Hepatocyte (in vitro differentiated cells): ENCODE data around the gene CLEC2A. TPM values are rescaled to one million over a fixed set of nuclear protein-coding genes. Genes with fewer than 3 reads are reported as not detected.
A peak's percentile ranks its signal among the peaks of the same experiment; 100 is the strongest.

Experiments used
- DNase-seq: peaks from one replicate; pipeline ENCODE4 v3.0.0-alpha.2; 2016; ENCODE audit warnings: low spot score
- H2AFZ ChIP-seq: fragments of 200-600 bp; sonication (generic); 2 replicates; pipeline ENCODE4 v1.6.0; 2016; ENCODE audit warnings: antibody characterized with exemption, mild to moderate bottlenecking
- H3K27ac ChIP-seq: fragments of 200-600 bp; sonication (generic); 2 replicates; pipeline ENCODE4 v1.5.1; 2016; ENCODE audit warnings: mild to moderate bottlenecking
- H3K27me3 ChIP-seq: fragments of 200-600 bp; sonication (generic); 2 replicates; pipeline ENCODE4 v1.6.1; 2016
- H3K36me3 ChIP-seq: fragments of 200-600 bp; sonication (generic); replicated peaks from 2 replicates; pipeline ENCODE4 v1.5.1; 2016; ENCODE audit warnings: low read depth; ENCODE audit not compliant: insufficient read depth
- H3K4me1 ChIP-seq: fragments of 200-600 bp; sonication (generic); 2 replicates; pipeline ENCODE4 v1.5.1; 2016; ENCODE audit warnings: mild to moderate bottlenecking, moderate library complexity; ENCODE audit not compliant: insufficient read depth
- H3K4me2 ChIP-seq: fragments of 200-600 bp; sonication (generic); 2 replicates; pipeline ENCODE4 v1.6.0; 2016
- H3K4me3 ChIP-seq: fragments of 200-600 bp; sonication (generic); 2 replicates; pipeline ENCODE4 v1.5.1; 2016; ENCODE audit warnings: mild to moderate bottlenecking
- H3K79me2 ChIP-seq: fragments of 200-600 bp; sonication (generic); 2 replicates; pipeline ENCODE4 v1.6.0; 2017; ENCODE audit warnings: mild to moderate bottlenecking
- H3K9me2 ChIP-seq: fragments of 200-600 bp; sonication (generic); replicated peaks from 2 replicates; pipeline ENCODE4 v1.6.0; 2017; ENCODE audit warnings: mild to moderate bottlenecking; ENCODE audit not compliant: insufficient read depth
- H3K9me3 ChIP-seq: fragments of 200-600 bp; sonication (generic); 2 replicates; pipeline ENCODE4 v1.5.1; 2016; ENCODE audit warnings: low read depth, mild to moderate bottlenecking
- H4K20me1 ChIP-seq: fragments of 200-600 bp; sonication (generic); 2 replicates; pipeline ENCODE4 v1.6.0; 2016; ENCODE audit warnings: mild to moderate bottlenecking; ENCODE audit not compliant: insufficient read depth, poor library complexity, severe bottlenecking
- EZH2 ChIP-seq: fragments of 200-600 bp; sonication (generic); IDR thresholded peaks from 2 replicates; pipeline ENCODE4 v1.6.1; 2016; ENCODE audit warnings: antibody characterized with exemption, mild to moderate bottlenecking, borderline replicate concordance
- EZH2phosphoT487 ChIP-seq: fragments of 200-600 bp; sonication (generic); IDR thresholded peaks from one replicate; pipeline ENCODE4 v1.6.1; 2018; ENCODE audit warnings: antibody characterized with exemption, mild to moderate bottlenecking, low read depth, moderate library complexity; ENCODE audit not compliant: unreplicated experiment, severe bottlenecking
- WGBS: methylation state at CpG from one replicate; pipeline ENCODE4 v1.1.6; 2016; ENCODE audit warnings: low lambda C conversion rate; ENCODE audit errors: missing lambda C conversion rate; 5-methylcytosine and 5-hydroxymethylcytosine counted together
- polyA plus RNA-seq: library from polyadenylated mRNA; unstranded; fragments of >200 nt; fragmentation: Nextera tagmentation; extraction: Ambion mirVana; gene quantifications from 2 replicates; pipeline ENCODE4 v1.2.1, GENCODE V29; 2016
- total RNA-seq: library from RNA; depleted of rRNA; stranded (reverse); fragments of >200 nt; gene quantifications from 2 replicates; pipeline ENCODE4 v1.2.3, GENCODE V29; 2014
- TF ChIP-seq, protein P1 (sequence below): fragments of 200-600 bp; sonication (generic); IDR thresholded peaks from 2 replicates; pipeline ENCODE4 v1.5.1; 2016; ENCODE audit warnings: antibody characterized with exemption, mild to moderate bottlenecking; ENCODE audit not compliant: poor library complexity

CLEC2A gene
- total and polyA plus RNA-seq, 2 experiments from 2014 or later, result not detected

DNA sequence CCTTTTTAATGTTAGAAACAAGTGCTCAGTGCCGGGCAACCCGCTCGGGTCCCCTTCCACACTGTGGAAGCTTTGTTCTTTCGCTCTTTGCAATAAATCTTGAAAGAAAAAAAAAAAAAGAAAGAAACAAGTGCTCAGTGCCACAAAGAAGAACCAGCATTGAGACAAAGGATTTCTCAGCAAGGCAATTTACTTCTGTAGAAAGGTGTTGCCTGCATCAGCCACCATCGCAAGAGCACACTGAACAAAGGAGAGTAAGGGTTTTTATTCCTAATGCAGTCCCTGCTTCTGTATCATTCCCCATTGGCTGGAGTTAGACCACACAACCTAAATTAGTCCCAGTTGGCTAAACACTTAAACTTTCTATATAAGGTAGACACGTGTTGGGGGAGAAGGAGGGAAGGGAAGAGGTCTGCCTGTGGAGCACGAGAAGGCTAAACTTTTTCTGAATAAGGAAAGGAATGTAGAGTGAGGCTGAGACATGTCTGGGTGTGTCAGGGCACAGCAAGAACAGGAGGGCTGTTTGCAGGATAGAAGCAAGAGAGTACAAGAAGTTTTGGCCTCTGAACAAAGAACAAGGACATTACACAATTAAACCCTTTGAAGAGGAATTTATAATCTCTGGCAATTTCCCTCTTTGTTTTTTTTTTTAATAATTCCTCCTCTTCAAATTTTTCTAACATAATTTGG lies 29.5 kb downstream of the CLEC2A start:
- peak overlapping the region; percentile 75 for H3K27ac ChIP-seq
- H3K9me2 ChIP-seq, result no peaks in the 10 kb centered on the region
- no peaks in the 10 kb centered on the region for H3K9me3 ChIP-seq
- 65% methylated on average over 7 of the region's 7 CpGs for WGBS
- peak overlapping the region; percentile 49 for H2AFZ ChIP-seq
- no peak overlapping the region for H3K4me3 ChIP-seq
- TF ChIP-seq EZH2phosphoT487 (no peak), EZH2 (no peak)
- TF ChIP-seq, protein P1, sequence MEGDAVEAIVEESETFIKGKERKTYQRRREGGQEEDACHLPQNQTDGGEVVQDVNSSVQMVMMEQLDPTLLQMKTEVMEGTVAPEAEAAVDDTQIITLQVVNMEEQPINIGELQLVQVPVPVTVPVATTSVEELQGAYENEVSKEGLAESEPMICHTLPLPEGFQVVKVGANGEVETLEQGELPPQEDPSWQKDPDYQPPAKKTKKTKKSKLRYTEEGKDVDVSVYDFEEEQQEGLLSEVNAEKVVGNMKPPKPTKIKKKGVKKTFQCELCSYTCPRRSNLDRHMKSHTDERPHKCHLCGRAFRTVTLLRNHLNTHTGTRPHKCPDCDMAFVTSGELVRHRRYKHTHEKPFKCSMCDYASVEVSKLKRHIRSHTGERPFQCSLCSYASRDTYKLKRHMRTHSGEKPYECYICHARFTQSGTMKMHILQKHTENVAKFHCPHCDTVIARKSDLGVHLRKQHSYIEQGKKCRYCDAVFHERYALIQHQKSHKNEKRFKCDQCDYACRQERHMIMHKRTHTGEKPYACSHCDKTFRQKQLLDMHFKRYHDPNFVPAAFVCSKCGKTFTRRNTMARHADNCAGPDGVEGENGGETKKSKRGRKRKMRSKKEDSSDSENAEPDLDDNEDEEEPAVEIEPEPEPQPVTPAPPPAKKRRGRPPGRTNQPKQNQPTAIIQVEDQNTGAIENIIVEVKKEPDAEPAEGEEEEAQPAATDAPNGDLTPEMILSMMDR, result no peak
- H3K36me3 ChIP-seq, result no peaks in the 10 kb centered on the region
- peaks cover 26% of the 10 kb centered on the region for H3K4me1 ChIP-seq
- H4K20me1 ChIP-seq, result no peaks in the 10 kb centered on the region
- H3K27me3 ChIP-seq, result no peaks in the 10 kb centered on the region
- no peaks in the 10 kb centered on the region for H3K79me2 ChIP-seq
- no peak for DNase-seq
- peak overlapping the region; percentile 36 for H3K4me2 ChIP-seq

DNA sequence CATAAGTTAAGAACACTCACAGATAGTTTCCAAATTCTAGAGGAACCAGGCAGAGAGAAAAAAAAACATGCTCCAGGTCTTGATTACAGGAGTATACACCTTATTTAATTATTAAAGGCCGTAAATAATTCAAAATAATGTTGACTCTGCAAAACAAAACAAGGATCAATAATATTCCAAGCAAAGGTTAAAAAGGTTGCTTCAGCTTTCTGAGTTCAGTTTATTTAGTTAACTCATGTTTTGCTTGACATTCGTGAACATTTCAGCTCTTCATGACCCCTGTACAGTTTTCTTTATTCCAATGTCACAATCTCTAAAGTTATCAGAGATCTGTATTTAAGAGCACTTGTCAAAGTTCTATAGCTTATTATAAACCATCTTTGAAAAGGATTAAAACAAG lies 31.2 kb downstream of the CLEC2A start:
- Histone ChIP-seq H3K9me2 (no peaks in the 10 kb centered on the region), H3K79me2 (no peaks in the 10 kb centered on the region), H3K36me3 (no peaks in the 10 kb centered on the region), H3K27me3 (no peaks in the 10 kb centered on the region), H3K4me2 (no peak overlapping the region), H2AFZ (no peak overlapping the region), H3K4me1 (peaks cover 26% of the 10 kb centered on the region), H3K9me3 (no peaks in the 10 kb centered on the region), H4K20me1 (no peaks in the 10 kb centered on the region), H3K4me3 (no peak overlapping the region), H3K27ac (peak overlapping the region; percentile 75)
- WGBS, result 76% methylated on average over 2 of the region's 2 CpGs
- TF ChIP-seq EZH2 (no peak), EZH2phosphoT487 (no peak)
- TF ChIP-seq, protein P1, result no peak
- DNase-seq, result no peak

DNA sequence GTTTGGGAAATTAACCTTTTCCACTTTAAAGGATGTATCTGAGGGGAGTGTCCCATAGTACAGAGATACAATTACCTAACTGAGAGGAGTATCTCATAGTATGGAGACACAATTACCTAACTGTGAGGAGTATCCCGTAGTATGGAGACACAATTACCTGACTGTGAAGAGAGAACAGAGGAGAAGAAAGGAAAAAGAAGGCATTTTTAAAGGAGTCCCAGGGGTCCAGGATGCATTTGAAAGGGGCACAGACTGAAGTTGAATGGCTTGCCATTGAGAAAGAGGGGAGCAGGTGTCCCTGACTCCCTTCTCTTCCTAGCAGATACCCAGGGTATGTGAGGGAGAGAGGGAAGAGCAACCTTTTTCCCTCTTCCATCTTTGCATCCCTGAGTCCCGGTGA lies 33.0 kb downstream of the CLEC2A start:
- WGBS, result 91% methylated on average over 2 of the region's 2 CpGs

More for the DNA sequence above, 33.0 kb downstream of the CLEC2A start:
- Histone ChIP-seq H3K4me1 (peaks cover 26% of the 10 kb centered on the region), H3K4me2 (no peak overlapping the region), H3K27ac (no peak overlapping the region), H3K9me3 (no peaks in the 10 kb centered on the region), H3K36me3 (no peaks in the 10 kb centered on the region), H4K20me1 (no peaks in the 10 kb centered on the region), H2AFZ (no peak overlapping the region), H3K27me3 (no peaks in the 10 kb centered on the region), H3K79me2 (no peaks in the 10 kb centered on the region), H3K4me3 (no peak overlapping the region), H3K9me2 (no peaks in the 10 kb centered on the region)
- TF ChIP-seq EZH2 (no peak), EZH2phosphoT487 (no peak)
- TF ChIP-seq, protein P1, result no peak
- DNase-seq, result no peak
